Measurements from ENCODE around the gene ADAP1.

The ADAP1 gene

GRCh38 chr7:867001-867405, 87.5 kb downstream of the ADAP1 start:
- H3K4me3 ChIP-seq (ENCODE audit: low read depth, low read length) = no peak overlapping the region
- no peak for DNase-seq (ENCODE audit: low read depth)
- TF ChIP-seq CTCF (IDR thresholded peaks at IDR 0.05; ENCODE audit: low read depth, low read length, missing control alignments) = no peak

GRCh38 chr7:865921-866320, 88.6 kb downstream of the ADAP1 start:
- TF ChIP-seq CTCF (IDR thresholded peaks at IDR 0.05; ENCODE audit: low read depth, low read length, missing control alignments) = no peak
- no peak for DNase-seq (ENCODE audit: low read depth)
- H3K4me3 ChIP-seq (ENCODE audit: low read depth, low read length) = no peak overlapping the region

DNA sequence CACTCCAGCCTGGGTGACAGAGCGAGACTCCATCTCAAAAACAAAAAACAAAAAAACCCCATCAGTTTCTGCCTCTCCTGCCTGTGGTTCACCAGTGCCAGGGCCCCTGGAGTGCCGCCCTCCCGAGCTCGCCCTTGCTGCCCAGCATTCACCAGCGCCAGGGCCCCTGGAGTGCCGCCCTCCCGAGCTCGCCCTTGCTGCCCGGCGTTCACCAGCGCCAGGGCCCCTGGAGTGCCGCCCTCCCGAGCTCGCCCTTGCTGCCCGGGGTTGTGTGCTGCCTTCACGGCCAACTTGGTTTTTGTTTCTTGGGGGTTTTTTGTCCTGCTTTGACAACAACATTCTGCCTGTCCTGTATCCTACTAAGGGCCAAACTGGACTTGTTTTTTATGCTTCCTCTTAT, 91.4 kb downstream of the ADAP1 start:
- TF ChIP-seq CTCF (IDR thresholded peaks at IDR 0.05; ENCODE audit: low read depth, low read length, missing control alignments) = no peak
- no peak for DNase-seq (ENCODE audit: low read depth)
- H3K4me3 ChIP-seq (ENCODE audit: low read depth, low read length) = no peak overlapping the region

GRCh38 chr7:862157-862556, 92.3 kb downstream of the ADAP1 start:
- no peak overlapping the region for H3K4me3 ChIP-seq (ENCODE audit: low read depth, low read length)
- no peak for TF ChIP-seq CTCF (IDR thresholded peaks at IDR 0.05; ENCODE audit: low read depth, low read length, missing control alignments)
- DNase-seq (ENCODE audit: low read depth) = no peak

DNA sequence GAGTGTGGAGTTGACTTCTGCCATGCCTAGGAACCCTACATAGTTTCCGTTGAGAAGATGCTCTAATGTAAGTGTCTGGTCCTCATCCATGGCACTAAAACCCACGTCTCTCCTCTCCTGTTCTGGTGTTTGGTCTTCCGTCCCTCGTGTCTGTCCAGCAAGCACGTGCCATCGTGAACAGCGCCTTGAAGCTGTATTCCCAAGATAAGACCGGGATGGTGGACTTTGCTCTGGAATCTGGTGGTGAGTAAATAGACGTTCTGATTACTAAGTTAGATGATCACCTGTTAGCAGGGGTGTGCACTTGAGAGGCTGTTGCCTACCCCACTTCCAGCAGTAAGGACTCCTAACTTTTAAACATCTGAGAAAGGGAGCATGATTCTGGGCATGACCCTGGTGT, 93.3 kb downstream of the ADAP1 start:
- DNase-seq (ENCODE audit: low read depth) = no peak

DNA sequence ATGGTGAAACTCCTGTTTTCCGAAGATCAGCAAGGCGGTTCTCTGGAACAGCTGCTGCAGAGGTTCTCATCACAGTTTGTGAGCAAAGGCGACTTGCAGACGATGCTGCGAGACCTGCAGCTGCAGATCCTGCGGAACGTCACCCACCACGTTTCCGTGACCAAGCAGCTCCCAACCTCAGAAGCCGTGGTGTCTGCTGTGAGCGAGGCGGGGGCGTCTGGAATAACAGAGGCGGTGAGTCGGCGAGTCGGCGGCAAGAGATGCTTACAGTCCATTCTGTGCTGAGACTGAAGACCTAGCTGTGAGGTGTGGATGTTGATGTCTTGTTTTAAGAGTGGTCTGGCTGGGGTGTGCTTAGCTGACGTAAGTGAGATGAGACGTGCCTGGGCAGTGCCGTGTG, 94.3 kb downstream of the ADAP1 start:
- no peak for DNase-seq (ENCODE audit: low read depth)
- H3K4me3 ChIP-seq (ENCODE audit: low read depth, low read length) = no peak overlapping the region
- no peak for TF ChIP-seq CTCF (IDR thresholded peaks at IDR 0.05; ENCODE audit: low read depth, low read length, missing control alignments)

More for the DNA sequence above, 93.3 kb downstream of the ADAP1 start:
- TF ChIP-seq CTCF (IDR thresholded peaks at IDR 0.05; ENCODE audit: low read depth, low read length, missing control alignments) = no peak
- H3K4me3 ChIP-seq (ENCODE audit: low read depth, low read length) = no peak overlapping the region

GRCh38 chr7:859359-860030, 95.0 kb downstream of the ADAP1 start:
- no peak overlapping the region for H3K4me3 ChIP-seq (ENCODE audit: low read depth, low read length)
- no peak for DNase-seq (ENCODE audit: low read depth)
- no peak for TF ChIP-seq CTCF (IDR thresholded peaks at IDR 0.05; ENCODE audit: low read depth, low read length, missing control alignments)

Measured in GM12864 (cell line).